Activated T-cell treated with anti-CD3 and anti-CD28 coated beads for 24 hours (primary cell): ENCODE measurements around the gene SYNPO2L.

Experiments
- DNase-seq: peaks from one replicate; pipeline ENCODE4 v3.0.0-alpha.2; 2020; ENCODE audit warnings: low read depth

Gene SYNPO2L

GRCh38 chr10:73649876-73650536 lies 5.8 kb downstream of the SYNPO2L start:
- no peak for DNase-seq

- DNase-seq, result no peak
These were observed 6.6 kb downstream of the SYNPO2L start for GRCh38 chr10:73648975-73649829.

GRCh38 chr10:73647875-73648651 lies 7.8 kb downstream of the SYNPO2L start:
- no peak for DNase-seq

DNA sequence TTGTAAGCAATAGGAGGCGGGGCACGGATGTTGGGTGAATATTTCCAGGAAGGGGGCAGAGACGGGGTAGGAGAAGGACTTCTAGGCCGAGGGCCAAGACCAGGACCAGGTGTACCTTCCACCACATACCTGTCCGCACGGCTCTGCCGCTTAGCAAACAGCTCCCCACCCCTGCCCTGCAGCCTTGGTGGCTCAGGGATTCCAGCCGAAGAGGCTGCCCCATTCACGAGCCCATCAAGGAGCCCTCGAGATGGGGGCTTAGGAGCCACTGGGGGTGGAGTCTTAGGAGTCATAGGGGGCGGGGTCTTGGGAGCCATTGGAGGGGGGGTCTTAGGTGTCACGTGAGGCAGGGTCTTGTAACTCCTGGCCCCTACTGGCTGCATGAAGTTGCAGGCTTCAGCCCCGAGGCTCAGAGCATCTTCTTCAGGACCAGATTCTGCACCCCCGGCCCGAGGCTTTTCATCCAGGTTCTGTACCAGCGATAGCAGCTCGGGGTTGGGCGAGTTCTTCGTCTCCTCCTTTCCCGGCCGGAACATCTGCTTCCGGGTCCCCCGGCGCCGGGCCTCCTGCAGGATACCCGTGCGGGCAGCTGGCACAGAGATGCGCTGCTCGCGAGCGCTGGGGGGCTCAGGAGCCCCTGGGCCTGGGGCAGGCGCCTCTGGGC lies 8.5 kb downstream of the SYNPO2L start:
- DNase-seq, result no peak

- DNase-seq, result no peak
These were observed 9.2 kb downstream of the SYNPO2L start for GRCh38 chr10:73646598-73647041.

- DNase-seq, result no peak
These were observed 10.6 kb downstream of the SYNPO2L start for GRCh38 chr10:73645251-73645650.

- no peak for DNase-seq
These were observed 11.1 kb downstream of the SYNPO2L start for GRCh38 chr10:73644767-73645166.

DNA sequence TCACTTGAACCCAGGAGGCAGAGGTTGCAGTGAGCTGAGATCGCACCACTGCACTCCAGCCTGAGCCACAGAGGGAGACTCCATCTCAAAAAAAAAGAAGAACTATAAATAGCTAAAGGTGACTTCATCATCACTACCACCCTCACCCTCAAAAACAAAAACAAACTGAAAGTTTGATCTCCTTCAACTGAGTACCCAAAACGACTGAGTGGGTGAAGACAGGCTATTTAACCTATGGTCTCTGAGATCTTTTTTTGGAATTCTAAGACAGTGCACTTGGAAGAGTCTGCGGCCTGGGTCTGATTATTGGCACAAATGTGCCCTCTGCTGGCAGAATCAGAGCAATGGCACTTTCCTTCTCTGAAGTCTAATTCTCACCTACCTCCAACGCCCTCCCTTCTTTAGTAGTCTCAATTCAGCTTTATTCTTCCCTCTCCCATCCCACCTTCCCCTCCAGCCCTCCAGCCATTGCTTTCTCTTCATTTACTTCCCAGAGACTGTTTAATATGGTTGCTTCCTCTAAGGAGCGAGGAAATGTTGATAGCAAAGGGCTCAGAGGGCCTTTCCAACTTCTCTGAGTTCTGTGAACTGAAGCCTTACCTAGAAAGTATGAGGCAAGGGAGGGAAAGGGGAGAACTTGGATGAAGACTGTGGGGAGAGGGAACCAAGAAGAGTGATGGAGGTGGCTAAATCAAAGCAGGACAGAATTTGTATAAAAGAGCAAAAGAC lies 11.7 kb downstream of the SYNPO2L start:
- DNase-seq, result peak; percentile 33

DNA sequence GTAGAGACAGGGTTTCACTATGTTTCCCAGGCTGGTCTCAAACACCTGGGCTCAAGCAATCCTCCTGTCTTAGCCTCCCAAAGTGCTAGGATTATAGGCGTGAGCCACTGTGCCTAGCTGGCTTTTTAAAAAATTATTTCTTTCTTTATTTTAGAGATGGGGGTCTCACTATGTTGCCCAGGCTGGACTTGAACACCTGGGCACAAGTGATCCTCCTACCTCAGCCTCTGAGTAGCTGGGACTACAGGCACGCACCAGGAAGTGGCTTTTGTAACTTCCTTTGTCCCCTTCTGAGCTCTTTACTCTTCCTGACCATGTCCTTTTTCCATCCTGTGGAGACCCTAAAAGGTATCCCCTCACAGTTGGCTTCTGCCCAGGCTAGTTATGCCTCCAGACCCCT lies 12.5 kb downstream of the SYNPO2L start:
- DNase-seq, result no peak

GRCh38 chr10:73641328-73642060 lies 14.3 kb downstream of the SYNPO2L start, which contains the start of gene MYOZ1:
MYOZ1 (minus strand) TSS chr10:73641474; CDS start chr10:73640017, 1,457 bp downstream.
- DNase-seq, result no peak

- DNase-seq, result no peak
These were observed 16.5 kb downstream of the SYNPO2L start for GRCh38 chr10:73639286-73639685.

- no peak for DNase-seq
These were observed 20.0 kb downstream of the SYNPO2L start for GRCh38 chr10:73635781-73636180.

GRCh38 chr10:73634421-73634820 lies 21.4 kb downstream of the SYNPO2L start:
- no peak for DNase-seq

DNA sequence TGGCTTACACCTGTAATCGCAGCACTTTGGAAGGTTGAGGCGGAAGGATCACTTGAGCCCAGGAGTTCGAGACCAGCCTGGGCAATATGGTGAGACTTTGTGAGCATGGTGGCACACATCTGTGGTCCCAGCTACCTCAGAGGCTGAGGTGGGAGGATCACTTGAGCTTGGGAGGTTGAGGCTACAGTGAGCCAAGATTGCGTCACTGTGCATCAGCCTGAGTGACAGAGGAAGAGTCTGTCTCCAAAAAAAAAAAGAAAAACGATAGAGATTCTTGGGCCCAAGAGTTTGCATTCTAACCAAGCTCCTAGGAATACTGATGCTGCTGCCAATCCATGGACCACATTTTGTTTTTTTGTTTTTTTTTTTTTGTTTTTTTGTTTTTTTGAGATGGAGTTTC lies 26.7 kb downstream of the SYNPO2L start:
- DNase-seq, result no peak

DNA sequence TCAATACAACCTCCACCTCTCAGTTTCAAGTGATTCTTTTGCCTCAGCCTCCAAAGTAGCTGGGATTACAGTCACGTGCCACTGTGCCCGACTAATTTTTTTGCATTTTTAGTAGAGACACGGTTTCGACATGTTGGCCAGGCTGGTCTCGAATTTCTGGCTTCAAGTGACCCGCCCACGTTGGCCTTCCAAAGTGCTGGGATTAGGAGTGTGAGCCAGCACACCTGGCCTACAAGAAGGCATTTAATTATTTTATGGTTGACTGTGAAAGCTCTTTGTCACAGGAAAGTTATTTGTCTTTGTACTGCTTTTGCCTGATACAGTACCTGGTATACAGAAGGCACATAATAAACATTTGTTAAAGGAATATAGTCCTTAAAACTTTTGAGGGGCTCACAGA lies 27.4 kb downstream of the SYNPO2L start:
- DNase-seq, result no peak

GRCh38 chr10:73627300-73627699 lies 28.5 kb downstream of the SYNPO2L start:
- DNase-seq, result no peak

- DNase-seq, result peak; percentile 88
These were observed 29.7 kb downstream of the SYNPO2L start for GRCh38 chr10:73625884-73626752.

GRCh38 chr10:73625004-73625883 lies 30.6 kb downstream of the SYNPO2L start:
- DNase-seq, result no peak

DNA sequence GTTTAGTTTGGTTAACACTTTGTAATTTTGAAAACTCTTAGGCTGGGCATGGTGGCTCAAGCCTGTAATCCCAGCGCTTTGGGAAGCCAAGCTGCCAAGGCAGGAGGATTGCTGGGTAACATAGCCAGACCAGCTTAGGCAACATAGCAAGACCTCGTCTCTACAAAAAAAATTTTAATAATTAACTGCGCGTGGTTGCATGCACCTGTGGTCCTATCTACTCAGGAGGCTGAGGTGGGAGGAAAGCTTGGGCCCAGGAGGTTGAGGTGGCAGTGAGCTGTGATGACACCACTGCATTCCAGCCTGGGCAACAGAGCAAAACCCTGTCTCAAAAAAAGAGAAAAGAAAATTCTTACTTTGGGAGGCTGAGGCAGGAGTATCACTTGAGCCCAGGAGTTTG lies 32.8 kb downstream of the SYNPO2L start:
- DNase-seq, result no peak
